Activated naive CD8-positive, alpha-beta T cell treated with anti-CD3 and anti-CD28 coated beads for 36 hours (primary cell): ENCODE measurements around the gene OR2M2. TPM values are rescaled to one million over a fixed set of nuclear protein-coding genes. Genes with fewer than 3 reads are reported as not detected.

Experiments used
- DNase-seq: peaks from one replicate; pipeline ENCODE4 v3.0.0; 2021
- H3K27ac Mint-ChIP-seq: one replicate; pipeline ENCODE4 v1.8.0; 2022; ENCODE audit warnings: mild to moderate bottlenecking, moderate library complexity, mixed read lengths
- H3K27me3 Mint-ChIP-seq: one replicate; pipeline ENCODE4 v1.8.0; 2022; ENCODE audit warnings: mild to moderate bottlenecking, mixed read lengths
- H3K36me3 Mint-ChIP-seq: one replicate; pipeline ENCODE4 v1.8.0; 2021; ENCODE audit warnings: mild to moderate bottlenecking, mixed read lengths
- H3K4me1 Mint-ChIP-seq: one replicate; pipeline ENCODE4 v1.8.0; 2021; ENCODE audit warnings: mixed read lengths
- H3K4me3 Mint-ChIP-seq: one replicate; pipeline ENCODE4 v1.8.0; 2022; ENCODE audit warnings: mild to moderate bottlenecking, moderate library complexity, mixed read lengths
- H3K9me3 Mint-ChIP-seq: one replicate; pipeline ENCODE4 v1.8.0; 2022; ENCODE audit warnings: mixed read lengths
- total RNA-seq, 2 experiments: library from RNA; stranded (reverse); gene quantifications; one replicate each; pipeline ENCODE4 v1.2.3, GENCODE V29; 2021

OR2M2 gene, protein sequence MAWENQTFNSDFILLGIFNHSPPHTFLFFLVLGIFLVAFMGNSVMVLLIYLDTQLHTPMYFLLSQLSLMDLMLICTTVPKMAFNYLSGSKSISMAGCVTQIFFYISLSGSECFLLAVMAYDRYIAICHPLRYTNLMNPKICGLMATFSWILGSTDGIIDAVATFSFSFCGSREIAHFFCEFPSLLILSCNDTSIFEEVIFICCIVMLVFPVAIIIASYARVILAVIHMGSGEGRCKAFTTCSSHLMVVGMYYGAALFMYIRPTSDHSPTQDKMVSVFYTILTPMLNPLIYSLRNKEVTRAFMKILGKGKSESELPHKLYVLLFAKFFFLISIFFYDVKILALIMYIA
- not detected for total RNA-seq

DNA sequence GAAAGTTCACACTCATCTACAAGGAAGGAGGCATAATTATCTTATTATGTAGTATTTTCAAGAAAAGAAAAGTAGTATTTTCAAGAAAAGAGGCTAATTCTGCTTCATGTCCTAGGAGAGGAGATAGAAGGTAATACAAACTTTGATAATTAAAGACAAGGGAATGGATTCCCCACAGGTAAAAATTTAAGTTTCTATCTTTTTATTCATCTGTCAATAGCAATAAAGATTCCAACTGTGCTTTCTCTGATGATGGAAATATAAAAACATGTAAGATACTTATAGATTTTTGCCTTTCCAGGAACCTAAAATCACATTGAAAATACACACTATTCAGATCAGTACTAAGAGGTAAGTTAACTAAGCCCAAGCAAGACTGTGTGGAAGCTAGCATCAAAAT is at the start of gene OR2M2:
TSS of gene OR2M2 (plus strand) at position 301 of the 400 bp plus-strand sequence. CDS start 5,165 bp downstream, outside the sequence.
- H3K4me3 Mint-ChIP-seq: no peak within 1 kb of the TSS
- H3K27me3 Mint-ChIP-seq: no peaks in the 10 kb centered on the region
- no peaks in the 10 kb centered on the region for H3K4me1 Mint-ChIP-seq
- DNase-seq: no peak
- no peak within 1 kb of the TSS for H3K27ac Mint-ChIP-seq
- no peaks in the 10 kb centered on the region for H3K9me3 Mint-ChIP-seq
- no peaks in the 10 kb centered on the region for H3K36me3 Mint-ChIP-seq

DNA sequence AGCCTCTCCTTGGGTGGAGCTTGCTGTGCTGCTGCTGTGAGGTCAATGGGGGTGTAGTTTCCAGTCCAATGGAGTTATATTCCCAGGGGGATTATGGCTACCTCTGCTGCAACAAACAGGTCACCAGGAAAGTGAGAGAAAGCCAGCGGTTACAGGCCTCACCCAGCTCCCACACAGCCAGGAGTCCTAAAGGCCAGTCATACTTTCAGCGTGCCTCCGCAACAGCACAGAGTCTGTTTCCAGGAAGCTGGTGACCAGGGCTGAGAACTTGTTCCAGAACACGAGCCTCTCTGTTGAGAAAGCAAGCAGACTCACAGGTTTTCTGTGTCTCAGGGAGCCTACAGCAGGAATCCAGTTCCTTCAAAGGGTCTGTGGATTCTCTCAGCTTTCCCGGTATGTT is 47.0 kb upstream of the OR2M2 start:
- Mint-ChIP-seq H3K4me1 (no peaks in the 10 kb centered on the region), H3K27ac (no peak overlapping the region), H3K36me3 (no peaks in the 10 kb centered on the region), H3K9me3 (peaks cover 14% of the 10 kb centered on the region), H3K4me3 (no peak overlapping the region), H3K27me3 (no peaks in the 10 kb centered on the region)
- DNase-seq: no peak

DNA sequence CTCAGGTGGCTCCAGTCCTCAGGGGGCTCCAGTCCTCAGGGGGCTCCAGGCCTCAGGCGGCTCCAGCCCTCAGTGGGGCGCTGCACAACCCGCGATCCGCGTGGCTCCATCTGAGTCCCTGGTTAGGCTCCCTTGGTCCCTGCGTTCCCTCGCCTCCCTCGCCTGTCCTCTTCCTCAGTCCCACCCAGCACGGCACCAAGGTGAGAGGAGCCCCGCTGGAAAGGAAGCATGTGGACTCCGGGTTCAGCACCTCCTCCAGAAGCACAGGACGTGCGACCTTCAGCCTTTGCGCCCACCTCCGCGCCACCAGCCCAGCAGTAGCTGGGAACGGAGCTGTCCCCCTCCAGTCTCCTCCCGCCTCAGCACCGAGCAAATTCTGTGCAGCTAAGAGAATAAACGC is 37.8 kb upstream of the OR2M2 start:
- Mint-ChIP-seq H3K4me3 (no peak overlapping the region), H3K9me3 (peaks cover 13% of the 10 kb centered on the region), H3K27ac (no peak overlapping the region), H3K4me1 (no peaks in the 10 kb centered on the region), H3K36me3 (no peaks in the 10 kb centered on the region), H3K27me3 (no peaks in the 10 kb centered on the region)
- no peak for DNase-seq

DNA sequence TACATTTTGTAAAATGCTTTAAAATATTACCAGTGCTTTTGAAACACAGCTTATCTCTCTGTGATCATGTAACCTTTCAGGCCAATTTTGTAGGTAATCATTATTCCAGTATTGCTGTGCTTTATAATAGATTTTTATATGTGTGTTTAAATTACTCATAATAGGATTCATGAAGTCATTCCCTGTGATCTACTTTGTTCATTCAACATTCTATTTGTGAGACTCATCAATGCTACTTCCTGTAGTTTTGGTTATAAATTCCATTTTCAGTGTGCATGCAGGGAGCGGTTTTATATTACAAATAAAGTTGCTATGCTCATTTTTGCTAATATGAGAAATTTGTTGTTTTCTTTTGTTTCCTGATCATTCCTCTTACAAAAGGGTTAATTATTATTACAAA is 33.8 kb upstream of the OR2M2 start:
- H3K4me1 Mint-ChIP-seq: no peaks in the 10 kb centered on the region
- H3K27ac Mint-ChIP-seq: no peak overlapping the region
- H3K4me3 Mint-ChIP-seq: no peak overlapping the region
- H3K36me3 Mint-ChIP-seq: no peaks in the 10 kb centered on the region
- peaks cover 6% of the 10 kb centered on the region for H3K27me3 Mint-ChIP-seq
- no peaks in the 10 kb centered on the region for H3K9me3 Mint-ChIP-seq
- no peak for DNase-seq

DNA sequence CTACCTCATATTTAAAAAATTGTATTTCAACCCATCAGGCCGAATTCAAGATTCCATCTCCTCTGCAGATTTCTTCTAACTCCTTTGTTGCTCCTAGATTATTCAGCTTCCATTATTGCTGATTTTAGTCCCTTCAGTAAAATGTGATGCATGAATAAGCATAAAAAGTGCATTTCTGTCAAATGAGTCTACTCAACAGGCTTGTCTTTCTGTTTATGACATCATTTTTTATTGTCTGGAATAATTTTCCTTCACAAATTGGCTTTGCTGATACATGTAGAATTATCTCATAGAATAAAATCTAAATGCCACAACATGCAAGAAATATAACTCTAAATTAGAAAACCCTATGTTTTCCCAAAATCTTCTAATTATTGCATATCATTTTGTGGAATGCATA is 31.3 kb upstream of the OR2M2 start:
- no peak for DNase-seq
- Mint-ChIP-seq H3K27me3 (peaks cover 6% of the 10 kb centered on the region), H3K9me3 (peaks cover 7% of the 10 kb centered on the region), H3K4me3 (no peak overlapping the region), H3K27ac (no peak overlapping the region), H3K36me3 (no peaks in the 10 kb centered on the region), H3K4me1 (no peaks in the 10 kb centered on the region)

DNA sequence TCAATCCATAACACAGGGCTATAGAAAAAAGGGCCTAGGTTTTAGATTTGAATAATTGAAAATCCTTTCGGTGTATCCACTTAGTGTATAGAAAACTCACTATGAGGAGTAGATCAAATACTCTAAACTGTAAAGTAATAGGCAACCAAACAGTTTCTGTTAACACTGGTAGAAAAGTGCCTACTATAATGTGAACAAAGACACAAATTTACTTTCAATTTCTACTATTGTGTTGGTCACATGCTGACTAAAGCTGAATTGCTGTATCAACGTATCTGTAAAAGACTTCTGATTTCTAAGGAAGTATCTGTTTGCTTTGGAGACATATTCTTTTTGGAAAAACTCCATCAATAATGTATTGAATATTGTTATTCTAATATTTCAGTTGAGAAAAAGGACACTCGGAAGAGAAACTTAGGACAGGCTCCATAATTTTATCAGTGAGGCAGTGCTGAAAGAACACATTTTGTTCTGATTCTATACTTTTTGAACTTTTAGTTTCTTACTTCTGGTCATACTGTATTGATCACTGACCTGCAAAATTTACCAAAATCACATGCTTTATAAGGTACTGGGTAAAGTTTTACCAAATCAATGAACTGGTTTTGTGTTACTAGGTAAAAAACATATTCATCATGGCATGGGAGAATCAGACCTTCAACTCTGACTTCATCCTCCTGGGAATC is 30.0 kb upstream of the OR2M2 start, which contains the start of gene OR2M5:
TSS of gene OR2M5 (plus strand) at position 636 of the 686 bp plus-strand sequence. CDS start at position 636, 0 bp downstream.
- no peak for DNase-seq
- Mint-ChIP-seq H3K4me3 (no peak within 1 kb of the TSS), H3K27me3 (peaks cover 6% of the 10 kb centered on the region), H3K9me3 (peaks cover 9% of the 10 kb centered on the region), H3K4me1 (no peaks in the 10 kb centered on the region), H3K36me3 (no peaks in the 10 kb centered on the region), H3K27ac (no peak within 1 kb of the TSS)

DNA sequence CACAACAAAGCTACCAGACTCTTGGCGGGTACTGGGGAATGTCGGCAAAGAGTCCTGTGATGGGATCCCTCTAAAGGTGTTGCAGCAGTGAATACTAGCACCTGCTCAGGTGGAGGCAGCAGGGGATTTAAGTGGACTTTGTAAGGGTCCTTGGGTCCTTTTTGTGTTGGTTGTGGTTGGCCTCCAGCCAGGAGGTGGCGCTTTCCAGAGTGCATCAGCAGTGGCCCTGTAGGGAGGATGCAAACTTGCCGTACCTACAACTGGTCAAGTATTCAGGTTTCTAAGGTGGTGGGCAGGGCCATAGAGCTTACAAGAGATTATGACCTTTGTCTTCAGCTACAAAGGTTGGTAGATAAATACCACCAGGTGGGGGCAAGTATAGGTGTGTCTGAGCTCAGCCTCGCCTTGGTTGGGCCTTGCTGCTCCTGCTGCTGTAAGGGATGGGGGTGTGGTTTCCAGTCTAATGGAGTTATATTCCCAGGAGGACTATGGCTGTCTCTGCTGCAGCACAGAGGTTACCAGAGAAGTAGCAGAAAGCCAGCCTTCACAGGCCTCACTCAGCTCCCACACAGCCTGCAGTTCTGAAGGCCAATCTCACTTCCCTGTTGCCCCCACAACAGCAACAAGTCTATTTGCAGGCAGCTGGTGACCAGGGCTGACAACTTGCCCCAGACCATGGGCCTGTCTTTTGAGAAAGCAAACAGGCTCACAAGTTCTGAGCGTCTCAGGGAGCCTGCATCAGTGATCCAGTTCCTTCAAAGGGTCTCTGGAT is 22.4 kb upstream of the OR2M2 start:
- no peak overlapping the region for H3K27ac Mint-ChIP-seq
- no peaks in the 10 kb centered on the region for H3K36me3 Mint-ChIP-seq

DNA sequence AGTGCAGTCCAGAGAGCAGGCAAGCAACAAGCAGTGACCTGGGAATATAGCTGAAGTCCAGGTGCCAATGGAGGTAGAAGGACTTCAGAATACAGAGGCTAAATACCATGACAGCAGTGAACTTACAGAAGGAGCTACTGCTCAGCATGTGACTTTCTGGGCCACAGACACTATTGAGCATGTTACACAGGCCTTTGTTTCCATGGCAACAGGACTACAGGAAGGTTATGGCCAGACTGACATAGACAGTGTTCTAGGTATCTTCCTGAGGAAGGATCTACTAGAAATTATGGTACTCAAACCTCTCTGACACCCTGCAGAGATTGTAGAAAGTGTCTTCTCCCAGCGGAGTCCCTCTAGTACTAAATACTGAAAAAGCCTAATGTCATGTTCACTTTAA is 18.7 kb upstream of the OR2M2 start:
- H3K4me3 Mint-ChIP-seq: no peak overlapping the region

More for the DNA sequence above, 22.4 kb upstream of the OR2M2 start:
- H3K4me1 Mint-ChIP-seq: no peaks in the 10 kb centered on the region
- no peak overlapping the region for H3K4me3 Mint-ChIP-seq
- no peak for DNase-seq
- peaks cover 9% of the 10 kb centered on the region for H3K9me3 Mint-ChIP-seq
- H3K27me3 Mint-ChIP-seq: peaks cover 5% of the 10 kb centered on the region

DNA sequence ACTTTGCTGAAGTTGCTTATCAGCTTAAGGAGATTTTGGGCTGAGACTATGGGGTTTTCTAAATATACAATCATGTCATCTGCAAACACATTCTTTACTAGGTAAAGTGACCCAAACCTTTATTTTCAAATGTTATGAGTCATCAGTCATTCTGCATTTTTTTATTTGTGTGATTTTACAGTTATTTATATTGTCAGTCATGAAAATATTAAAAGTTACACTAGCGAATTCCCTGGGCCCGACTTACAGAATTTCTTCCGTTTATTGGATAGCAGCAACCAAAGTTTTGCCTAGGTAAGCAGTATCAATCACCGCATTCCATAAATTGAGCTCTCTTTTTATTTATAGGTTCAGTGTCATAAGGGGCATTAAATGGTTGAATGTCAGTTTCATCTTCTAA is 15.9 kb upstream of the OR2M2 start:
- no peaks in the 10 kb centered on the region for H3K36me3 Mint-ChIP-seq
- H3K9me3 Mint-ChIP-seq: peaks cover 2% of the 10 kb centered on the region
- peaks cover 4% of the 10 kb centered on the region for H3K27me3 Mint-ChIP-seq
- no peak overlapping the region for H3K27ac Mint-ChIP-seq
- no peak overlapping the region for H3K4me3 Mint-ChIP-seq
- no peak for DNase-seq
- H3K4me1 Mint-ChIP-seq: no peaks in the 10 kb centered on the region

More for the DNA sequence above, 18.7 kb upstream of the OR2M2 start:
- H3K4me1 Mint-ChIP-seq: no peaks in the 10 kb centered on the region
- no peak for DNase-seq
- H3K27ac Mint-ChIP-seq: no peak overlapping the region
- peaks cover 5% of the 10 kb centered on the region for H3K27me3 Mint-ChIP-seq
- H3K9me3 Mint-ChIP-seq: peaks cover 2% of the 10 kb centered on the region
- H3K36me3 Mint-ChIP-seq: no peaks in the 10 kb centered on the region

DNA sequence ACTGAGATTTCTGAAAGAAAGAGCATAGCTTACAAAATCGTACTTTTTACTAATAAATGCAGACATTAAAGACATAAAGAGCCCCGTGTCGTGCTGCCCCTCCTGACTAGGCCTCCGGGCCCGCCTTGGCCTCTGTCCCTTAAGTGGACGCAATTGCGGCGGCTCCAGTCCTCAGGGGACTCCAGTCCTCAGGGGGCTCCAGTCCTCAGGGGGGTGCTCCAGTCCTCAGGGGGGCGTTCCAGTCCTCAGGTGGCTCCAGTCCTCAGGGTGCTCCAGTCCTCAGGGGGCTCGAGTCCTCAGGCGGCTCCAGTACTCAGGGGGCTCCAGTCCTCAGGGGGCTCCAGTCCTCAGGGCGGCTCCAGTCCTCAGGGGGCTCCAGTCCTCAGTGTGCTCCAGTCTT is 10.6 kb upstream of the OR2M2 start:
- Mint-ChIP-seq H3K36me3 (no peaks in the 10 kb centered on the region), H3K4me1 (no peaks in the 10 kb centered on the region), H3K27ac (no peak overlapping the region), H3K4me3 (no peak overlapping the region), H3K9me3 (no peaks in the 10 kb centered on the region), H3K27me3 (peaks cover 4% of the 10 kb centered on the region)
- DNase-seq: no peak

DNA sequence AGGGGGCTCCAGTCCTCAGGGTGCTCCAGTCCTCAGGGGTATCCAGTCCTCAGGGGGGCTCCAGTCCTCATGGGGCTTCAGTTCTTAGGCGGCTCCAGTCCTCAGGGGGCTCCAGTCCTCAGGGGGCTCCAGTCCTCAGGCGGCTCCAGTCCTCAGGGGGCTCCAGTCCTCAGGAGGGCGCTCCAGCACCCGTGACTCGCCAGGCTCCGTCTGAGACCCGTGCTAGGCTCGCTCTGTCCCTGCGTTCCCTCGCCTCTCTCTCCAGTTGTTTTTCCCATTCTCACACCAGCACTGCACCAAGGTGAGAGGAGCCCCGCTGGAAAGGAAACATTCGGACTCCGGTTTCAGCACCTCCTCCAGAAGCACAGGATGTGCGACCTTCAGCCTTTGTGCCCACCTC is 9.4 kb upstream of the OR2M2 start:
- no peaks in the 10 kb centered on the region for H3K4me1 Mint-ChIP-seq
- no peaks in the 10 kb centered on the region for H3K36me3 Mint-ChIP-seq
- DNase-seq: no peak
- no peaks in the 10 kb centered on the region for H3K9me3 Mint-ChIP-seq
- H3K27ac Mint-ChIP-seq: no peak overlapping the region
- peaks cover 4% of the 10 kb centered on the region for H3K27me3 Mint-ChIP-seq
- H3K4me3 Mint-ChIP-seq: no peak overlapping the region

DNA sequence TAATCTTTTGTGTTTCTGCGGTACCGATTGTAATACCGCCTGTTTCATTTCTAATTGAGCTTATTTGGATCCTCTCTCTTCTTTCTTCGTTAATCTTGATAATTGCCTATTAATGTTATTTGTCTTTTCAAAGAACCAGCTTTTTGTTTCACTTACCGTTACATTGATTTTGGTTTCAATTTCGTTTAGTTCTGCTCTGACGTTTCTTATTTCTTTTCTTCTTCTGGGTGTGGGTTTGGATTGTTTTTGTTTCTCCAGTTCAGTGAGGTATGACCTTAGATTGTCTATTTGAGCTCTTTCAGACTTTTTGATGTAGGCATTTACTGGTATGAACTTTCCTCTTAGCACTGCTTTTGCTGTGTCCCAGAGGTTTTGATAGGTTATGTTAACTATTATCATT is 9.4 kb downstream of the OR2M2 start:
- Mint-ChIP-seq H3K27ac (no peak overlapping the region), H3K36me3 (no peaks in the 10 kb centered on the region)

DNA sequence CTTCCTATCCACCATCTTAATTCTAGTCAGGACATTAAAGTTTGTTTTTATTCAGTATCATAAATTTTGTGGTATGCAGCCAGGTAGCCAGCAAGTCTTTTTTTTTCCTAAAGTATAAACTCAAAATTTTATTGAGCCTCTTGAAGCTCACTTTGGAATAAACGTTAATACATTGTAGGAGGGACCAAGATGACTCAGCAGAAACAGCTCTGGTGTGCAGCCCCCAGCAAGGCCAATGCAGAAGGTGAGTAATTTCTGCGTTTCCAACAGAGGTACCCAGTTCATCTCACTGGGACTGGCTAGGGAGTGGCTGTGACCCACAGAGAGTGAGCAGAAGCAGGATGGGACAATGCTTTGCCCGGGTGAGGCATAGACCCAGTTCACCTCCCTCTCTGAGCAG is 12.7 kb downstream of the OR2M2 start:
- no peaks in the 10 kb centered on the region for H3K4me1 Mint-ChIP-seq
- H3K27me3 Mint-ChIP-seq: peaks cover 11% of the 10 kb centered on the region
- DNase-seq: no peak
- no peak overlapping the region for H3K27ac Mint-ChIP-seq
- no peaks in the 10 kb centered on the region for H3K36me3 Mint-ChIP-seq
- peaks cover 5% of the 10 kb centered on the region for H3K9me3 Mint-ChIP-seq
- no peak overlapping the region for H3K4me3 Mint-ChIP-seq

More for the DNA sequence above, 9.4 kb downstream of the OR2M2 start:
- DNase-seq: no peak
- H3K4me1 Mint-ChIP-seq: no peaks in the 10 kb centered on the region
- H3K4me3 Mint-ChIP-seq: no peak overlapping the region
- peaks cover 14% of the 10 kb centered on the region for H3K27me3 Mint-ChIP-seq
- peaks cover 2% of the 10 kb centered on the region for H3K9me3 Mint-ChIP-seq

DNA sequence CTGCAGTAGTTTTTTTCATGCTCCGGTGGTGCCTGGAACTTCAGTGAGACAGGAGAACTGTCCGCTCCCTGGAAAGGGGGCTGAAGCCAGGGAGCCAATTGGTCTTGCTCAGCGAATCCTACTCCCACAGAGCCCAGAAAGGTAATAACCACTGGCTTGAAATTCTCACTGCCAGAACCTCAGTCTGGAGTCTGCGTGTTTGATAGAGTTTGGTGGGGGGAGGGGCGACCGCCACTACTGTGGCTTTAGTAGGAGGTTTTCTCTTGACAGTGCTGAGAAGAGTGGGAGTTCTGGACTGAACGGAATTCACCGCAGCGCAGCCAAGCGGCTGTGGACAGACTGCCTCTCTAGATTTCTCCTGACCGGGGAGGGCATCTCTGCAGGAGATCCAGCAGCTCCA is 14.4 kb downstream of the OR2M2 start:
- Mint-ChIP-seq H3K27me3 (peaks cover 11% of the 10 kb centered on the region), H3K4me3 (no peak overlapping the region), H3K4me1 (no peaks in the 10 kb centered on the region), H3K9me3 (peaks cover 6% of the 10 kb centered on the region), H3K27ac (no peak overlapping the region), H3K36me3 (no peaks in the 10 kb centered on the region)
- no peak for DNase-seq

DNA sequence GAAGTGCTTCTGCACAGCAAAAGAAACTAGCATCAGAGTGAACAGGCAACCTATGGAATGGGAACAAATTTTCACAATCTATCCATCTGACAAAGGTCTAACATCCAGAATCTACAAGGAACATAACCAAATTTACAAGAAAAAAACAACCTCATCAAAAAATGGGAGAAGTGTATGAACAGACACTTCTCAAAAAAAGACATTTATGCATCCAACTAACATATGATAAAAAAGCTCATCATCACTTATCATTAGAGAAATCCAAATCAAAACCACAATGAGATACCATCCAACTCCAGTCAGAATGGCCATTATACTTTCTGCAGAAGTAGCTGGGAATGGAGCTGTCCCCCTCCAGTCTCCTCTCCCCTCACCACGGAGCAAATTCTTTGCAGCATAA is 19.5 kb downstream of the OR2M2 start:
- H3K27ac Mint-ChIP-seq: no peak overlapping the region
- no peaks in the 10 kb centered on the region for H3K27me3 Mint-ChIP-seq
- H3K4me1 Mint-ChIP-seq: no peaks in the 10 kb centered on the region
- no peak for DNase-seq
- no peaks in the 10 kb centered on the region for H3K36me3 Mint-ChIP-seq
- H3K9me3 Mint-ChIP-seq: peaks cover 12% of the 10 kb centered on the region
- no peak overlapping the region for H3K4me3 Mint-ChIP-seq
